ENCODE measurements around the gene EPS8.

- no peak for TF ChIP-seq CTCF (IDR thresholded peaks at IDR 0.05; ENCODE audit: poor library complexity)
- TF ChIP-seq EZH2phosphoT487 (IDR thresholded peaks at IDR 0.05; ENCODE audit: low read depth, severe bottlenecking, unreplicated experiment) = no peak
- TF ChIP-seq EZH2 (IDR thresholded peaks at IDR 0.05; ENCODE audit: borderline replicate concordance) = no peak
These were observed 48.1 kb downstream of the EPS8 start for GRCh38 chr12:15741082-15741481.
